ENCODE data around the gene CEP170.

The CEP170 gene

GRCh38 chr1:243255791-243256512 lies 871 bp upstream of the CEP170 start, which contains the start of gene SDCCAG8:
TSS of gene SDCCAG8 (plus strand) at chr1:243256041. CDS start at chr1:243256174, 133 bp downstream.
- no peaks in the 10 kb centered on the region for H3K27me3 ChIP-seq
- peak within 1 kb of the TSS; percentile 95 to 100 for H3K4me3 ChIP-seq (ENCODE audit: low read depth in 1 of 2, low read length in 1 of 2)
- peak; percentile 23 for TF ChIP-seq CTCF (IDR thresholded peaks at IDR 0.05)
- H3K27ac ChIP-seq, result peak within 1 kb of the TSS; percentile 97
- no peaks in the 10 kb centered on the region for H3K9me3 ChIP-seq
- H3K4me1 ChIP-seq (ENCODE audit: control insufficient read depth in 1 of 2, insufficient read depth in 1 of 2, low read depth in 1 of 2, low read length in 1 of 2), result peaks cover 45 to 47% of the 10 kb centered on the region in 2 experiments
- no peaks in the 10 kb centered on the region for H3K36me3 ChIP-seq

DNA sequence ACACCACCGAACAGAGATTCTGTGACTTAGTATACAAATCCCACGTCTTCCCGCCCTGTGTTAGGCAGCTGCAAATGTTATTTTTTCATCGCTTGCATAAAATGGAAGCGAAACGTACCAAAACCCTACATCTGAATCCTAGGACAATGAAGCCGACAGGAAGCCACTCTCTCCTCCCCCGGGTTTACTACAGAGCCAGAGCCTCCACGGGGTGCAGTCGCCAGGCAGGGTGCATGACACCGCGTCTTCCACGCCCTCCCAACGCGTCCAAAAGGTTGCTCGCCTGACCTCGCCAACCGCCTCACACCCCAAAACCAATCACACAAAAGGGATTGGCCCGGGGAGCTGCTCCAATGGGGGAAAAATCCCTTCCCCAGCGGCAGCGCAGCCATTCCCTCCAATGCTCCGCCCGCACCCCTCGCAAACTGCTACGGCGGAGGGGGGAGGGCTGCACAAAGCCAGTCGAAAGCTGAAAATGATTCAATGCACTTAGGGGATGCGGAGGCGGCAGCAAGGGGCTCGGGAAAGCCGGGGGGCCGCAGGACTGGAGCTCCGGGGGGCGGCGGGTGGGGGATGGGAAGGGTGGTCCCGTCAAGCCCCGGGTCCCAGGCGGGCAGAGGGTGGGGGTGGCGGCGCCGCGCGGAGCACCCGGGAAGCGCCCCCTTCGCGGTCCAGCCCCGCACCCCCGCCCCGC lies 701 bp downstream of the CEP170 start:
- Histone ChIP-seq H3K36me3 (no peaks in the 10 kb centered on the region), H3K4me1 (ENCODE audit: control insufficient read depth in 1 of 2, insufficient read depth in 1 of 2, low read depth in 1 of 2, low read length in 1 of 2) (peaks cover 33 to 36% of the 10 kb centered on the region in 2 experiments), H3K9me3 (no peaks in the 10 kb centered on the region), H3K4me3 (ENCODE audit: low read depth in 1 of 2, low read length in 1 of 2) (peak overlapping the region; percentile 95 to 100), H3K27ac (peak overlapping the region; percentile 97), H3K27me3 (no peaks in the 10 kb centered on the region)
- no peak for TF ChIP-seq CTCF (IDR thresholded peaks at IDR 0.05)

DNA sequence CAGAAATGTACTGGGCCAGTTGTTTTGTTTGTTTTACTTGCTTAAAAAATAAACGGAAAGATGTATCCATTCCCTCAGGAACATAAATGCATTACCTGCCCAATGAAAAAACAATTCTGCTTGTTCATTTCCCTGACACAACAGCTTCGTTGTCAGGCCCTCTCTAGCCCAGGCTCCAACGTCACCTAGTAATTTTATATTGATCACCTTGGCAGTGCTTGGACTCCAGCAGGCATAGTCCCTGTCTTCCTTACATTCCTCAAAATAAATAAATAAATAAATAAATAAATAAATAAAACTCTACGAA lies 1.2 kb downstream of the CEP170 start:
- peak overlapping the region; percentile 95 to 100 for H3K4me3 ChIP-seq (ENCODE audit: low read depth in 1 of 2, low read length in 1 of 2)
- no peaks in the 10 kb centered on the region for H3K9me3 ChIP-seq
- peak overlapping the region; percentile 97 for H3K27ac ChIP-seq
- H3K36me3 ChIP-seq, result no peaks in the 10 kb centered on the region
- H3K27me3 ChIP-seq, result no peaks in the 10 kb centered on the region
- H3K4me1 ChIP-seq (ENCODE audit: control insufficient read depth in 1 of 2, insufficient read depth in 1 of 2, low read depth in 1 of 2, low read length in 1 of 2), result peaks cover 33 to 36% of the 10 kb centered on the region in 2 experiments
- TF ChIP-seq CTCF (IDR thresholded peaks at IDR 0.05), result no peak

DNA sequence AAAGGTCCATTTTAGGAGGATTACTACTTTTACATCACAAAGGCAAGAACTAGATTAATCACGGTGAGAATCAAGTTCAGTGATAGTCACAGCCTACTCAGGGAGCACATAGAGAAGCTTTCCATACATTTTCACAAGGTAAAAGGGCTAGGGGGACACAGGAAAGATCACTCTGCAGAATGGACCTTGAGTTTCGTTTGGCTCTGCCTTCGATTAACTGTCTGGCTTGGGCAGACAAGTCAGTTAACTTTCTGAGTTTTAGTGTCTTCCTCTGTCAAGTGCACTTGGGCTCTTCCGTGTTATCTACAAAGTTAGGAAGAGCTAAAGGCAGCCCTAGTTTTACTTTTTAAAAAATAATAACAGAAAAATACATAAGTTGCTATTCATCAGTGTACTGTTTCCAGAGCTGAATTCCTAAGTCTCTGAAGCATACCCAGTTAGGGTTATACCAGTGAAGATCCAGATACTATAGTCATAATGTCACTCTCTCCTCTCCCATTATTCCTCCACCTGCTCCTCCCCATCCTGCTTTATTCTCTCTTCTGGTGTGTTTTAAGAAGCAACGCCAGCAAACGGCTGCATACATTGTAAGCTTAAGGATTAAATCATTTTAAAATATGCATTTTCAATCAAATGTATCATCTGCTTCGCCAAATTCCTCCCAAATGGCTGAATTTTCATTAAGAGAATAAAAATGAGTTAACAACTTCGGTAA lies 1.7 kb downstream of the CEP170 start:
- Histone ChIP-seq H3K9me3 (no peaks in the 10 kb centered on the region), H3K27me3 (no peaks in the 10 kb centered on the region), H3K27ac (peak overlapping the region; percentile 97), H3K4me1 (ENCODE audit: control insufficient read depth in 1 of 2, insufficient read depth in 1 of 2, low read depth in 1 of 2, low read length in 1 of 2) (peaks cover 33 to 36% of the 10 kb centered on the region in 2 experiments), H3K36me3 (no peaks in the 10 kb centered on the region), H3K4me3 (ENCODE audit: low read depth in 1 of 2, low read length in 1 of 2) (peak overlapping the region; percentile 95 to 100)
- TF ChIP-seq CTCF (IDR thresholded peaks at IDR 0.05), result no peak

DNA sequence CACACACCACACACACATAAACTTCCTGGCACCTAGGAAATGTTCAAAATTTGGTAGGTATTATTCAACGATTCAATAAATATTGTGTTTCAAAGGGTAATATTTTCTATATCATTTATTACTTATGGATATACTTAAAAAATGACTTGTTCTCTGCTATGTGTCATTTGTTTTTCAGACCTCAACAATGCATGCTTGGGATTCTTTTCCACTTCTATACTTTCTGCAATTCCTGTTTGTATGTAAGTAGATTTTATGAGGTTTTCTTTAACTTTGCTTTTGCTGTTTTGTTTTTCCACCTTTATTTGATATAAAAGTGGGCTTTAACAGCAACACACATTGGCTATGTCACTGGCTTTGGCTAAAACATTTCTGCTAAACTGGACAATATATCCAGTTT lies 3.5 kb downstream of the CEP170 start:
- no peaks in the 10 kb centered on the region for H3K36me3 ChIP-seq
- H3K4me3 ChIP-seq (ENCODE audit: low read depth in 1 of 2, low read length in 1 of 2), result no peak overlapping the region
- H3K9me3 ChIP-seq, result no peaks in the 10 kb centered on the region
- TF ChIP-seq CTCF (IDR thresholded peaks at IDR 0.05), result no peak
- peaks cover 32% of the 10 kb centered on the region in 2 experiments for H3K4me1 ChIP-seq (ENCODE audit: control insufficient read depth in 1 of 2, insufficient read depth in 1 of 2, low read depth in 1 of 2, low read length in 1 of 2)
- no peaks in the 10 kb centered on the region for H3K27me3 ChIP-seq
- no peak overlapping the region for H3K27ac ChIP-seq
